Occipital lobe (tissue), 2 donors: ENCODE data around the gene ADK. TPM values are rescaled to one million over a fixed set of nuclear protein-coding genes. Genes with fewer than 3 reads are reported as not detected.
"Not testable (repeated sequence)": the region's sequence is repeated elsewhere in the genome, so short reads cannot be mapped to it uniquely, and the experiment has no call there.

Experiments
- DNase-seq: peaks from one replicate; lab custom pipeline; 2025; lab: John Stamatoyannopoulos, UW
- total RNA-seq: library from RNA; depleted of rRNA; stranded (reverse); fragments of >200 nt; gene quantifications from one replicate; pipeline ENCODE4 v1.2.3, GENCODE V29; 2014

Gene ADK
- total RNA-seq, 1 donor from 2014 or later, result 39.8 TPM

DNA sequence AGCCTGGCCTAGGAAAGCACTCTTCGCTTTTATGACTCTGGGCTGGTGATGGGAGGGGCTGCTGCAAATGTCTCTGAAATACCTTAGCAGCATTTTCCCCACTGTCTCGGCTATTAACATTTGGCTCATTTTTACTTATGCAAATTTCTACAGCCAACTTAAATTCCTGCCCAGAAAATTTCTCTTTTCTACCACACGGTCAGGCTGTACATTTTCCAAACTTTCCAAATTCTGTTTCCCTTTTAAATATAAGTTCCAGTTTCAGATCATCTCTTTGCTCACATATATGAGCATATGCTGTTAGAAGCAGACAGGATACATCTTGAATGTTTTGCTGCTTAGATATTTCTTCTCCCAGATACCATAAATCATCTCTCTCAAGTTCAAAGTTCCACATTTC is 332.3 kb downstream of the ADK start:
- no peak for DNase-seq

DNA sequence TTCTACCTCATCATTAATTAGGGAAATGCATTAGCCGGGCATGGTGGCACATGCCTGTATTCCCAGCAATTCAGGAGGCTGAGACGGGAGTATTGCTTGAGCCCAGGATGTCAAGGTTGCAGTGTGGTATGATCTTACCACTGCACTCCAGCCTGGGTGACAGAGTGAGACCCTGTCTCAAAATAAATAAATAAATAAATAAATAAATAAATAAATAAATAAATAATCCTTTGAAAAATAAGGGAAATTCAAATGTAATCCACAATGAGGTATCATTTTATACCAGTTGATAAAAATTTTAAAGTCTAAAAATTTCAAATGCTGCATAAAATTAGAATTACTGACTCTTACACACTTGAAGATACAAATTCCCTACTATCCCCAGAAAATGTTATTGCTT is 334.3 kb downstream of the ADK start:
- DNase-seq, result no peak

DNA sequence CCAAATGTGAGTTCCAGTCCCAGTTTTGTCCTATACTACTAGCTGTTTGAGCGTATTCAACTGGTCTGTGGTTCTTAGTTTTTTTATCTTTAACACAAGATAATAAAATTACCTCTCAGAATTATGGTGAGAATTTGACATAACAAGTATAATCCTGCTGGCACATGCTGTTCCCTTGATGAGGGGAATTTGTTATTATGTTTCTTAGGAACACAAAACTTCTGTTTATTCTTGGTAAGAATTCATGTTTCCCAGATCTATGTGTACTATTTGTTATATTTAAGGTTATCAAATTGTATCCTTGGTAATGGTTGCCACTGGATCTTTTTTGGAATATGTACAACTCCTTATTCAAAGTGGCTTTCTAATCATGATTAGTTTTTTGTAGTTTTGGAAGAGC is 335.6 kb downstream of the ADK start:
- no peak for DNase-seq

DNA sequence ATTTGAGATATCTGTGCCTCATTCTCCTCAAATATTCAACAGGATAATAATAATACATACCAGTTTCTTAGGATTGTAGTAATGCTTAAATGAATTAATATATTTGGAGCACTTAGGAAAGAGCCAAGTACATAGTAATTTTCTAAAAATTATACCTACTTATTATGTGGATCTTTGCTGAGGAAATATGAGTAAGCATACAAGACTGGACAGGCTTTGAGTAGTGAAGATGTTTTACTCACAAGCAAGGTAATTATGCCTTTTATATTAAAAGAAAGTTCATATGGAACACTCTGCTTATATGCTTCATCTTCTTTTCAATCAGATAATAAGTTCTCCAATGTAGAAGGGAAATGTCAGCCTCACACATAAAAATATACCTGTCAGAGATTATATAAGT is 337.9 kb downstream of the ADK start:
- no peak for DNase-seq

DNA sequence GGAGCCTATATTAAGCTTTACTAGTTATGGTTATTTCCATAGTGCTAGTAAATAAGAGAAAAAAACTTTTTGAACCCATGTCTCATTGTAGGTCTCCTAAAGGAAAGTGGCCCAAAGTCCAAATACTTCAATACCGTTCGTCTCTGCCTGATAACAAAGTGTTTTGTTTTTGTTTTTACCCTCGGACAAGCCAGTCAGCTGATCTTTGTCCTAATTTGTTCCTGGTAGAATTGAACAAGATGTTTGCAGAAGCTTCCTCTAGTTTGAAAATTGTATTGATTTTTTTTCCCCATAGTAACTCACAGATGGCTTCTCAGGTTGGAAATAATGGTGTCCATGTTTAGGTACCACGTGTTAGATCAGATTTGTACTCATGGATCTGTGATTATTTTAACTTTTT is 339.5 kb downstream of the ADK start:
- no peak for DNase-seq

DNA sequence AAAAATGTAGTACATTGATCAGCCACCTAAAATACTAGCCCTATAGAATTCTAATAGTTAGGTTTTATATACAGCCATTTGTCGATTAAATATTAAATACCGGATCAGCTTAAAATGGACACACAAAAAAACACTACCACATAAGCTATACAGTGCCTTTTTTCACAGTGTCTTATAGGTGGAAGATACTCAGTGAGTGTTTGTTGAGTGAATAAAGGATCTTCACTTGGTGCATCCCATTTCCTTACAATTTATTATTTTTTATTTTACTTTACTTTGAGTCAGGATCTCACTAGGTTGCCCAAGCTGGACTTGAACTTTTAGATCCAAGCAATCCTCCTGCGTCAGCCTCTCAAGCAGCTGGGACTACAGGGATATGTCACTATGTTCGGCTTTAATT is 340.0 kb downstream of the ADK start:
- no peak for DNase-seq

DNA sequence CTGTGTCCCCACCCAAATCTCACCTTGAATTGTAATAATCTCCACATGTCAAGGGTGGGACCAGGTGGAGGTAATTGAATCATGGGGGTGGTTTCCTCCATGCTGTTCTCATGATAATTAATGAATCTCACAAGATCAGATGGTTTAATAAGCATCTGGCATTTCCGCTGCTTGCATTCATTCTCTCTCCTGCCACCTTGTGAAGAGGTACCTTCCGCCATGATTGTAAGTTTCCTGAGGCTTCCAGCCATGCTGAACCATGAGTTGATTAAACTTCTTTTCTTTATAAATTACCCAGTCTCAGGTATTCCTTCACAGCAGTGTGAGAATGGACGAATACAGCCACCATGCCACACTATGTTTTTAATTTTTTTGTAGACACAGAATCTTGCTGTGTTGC is 345.3 kb downstream of the ADK start:
- DNase-seq, result not testable (repeated sequence)

DNA sequence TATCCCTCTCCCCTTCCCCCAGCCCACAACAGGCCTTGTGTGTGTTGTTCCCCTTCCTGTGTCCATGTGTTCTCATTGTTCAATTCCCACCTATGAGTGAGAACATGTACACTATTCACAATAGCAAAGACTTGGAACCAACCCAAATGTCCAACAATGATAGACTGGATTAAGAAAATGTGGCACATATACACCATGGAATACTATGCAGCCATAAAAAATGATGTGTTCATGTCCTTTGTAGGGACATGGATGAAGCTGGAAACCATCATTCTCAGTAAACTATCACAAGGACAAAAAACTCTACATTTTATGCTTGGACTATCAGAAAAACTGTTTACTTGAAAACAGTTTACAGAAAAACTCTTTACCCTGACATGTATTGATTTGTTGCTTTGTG is 347.6 kb downstream of the ADK start:
- DNase-seq, result not testable (repeated sequence)

DNA sequence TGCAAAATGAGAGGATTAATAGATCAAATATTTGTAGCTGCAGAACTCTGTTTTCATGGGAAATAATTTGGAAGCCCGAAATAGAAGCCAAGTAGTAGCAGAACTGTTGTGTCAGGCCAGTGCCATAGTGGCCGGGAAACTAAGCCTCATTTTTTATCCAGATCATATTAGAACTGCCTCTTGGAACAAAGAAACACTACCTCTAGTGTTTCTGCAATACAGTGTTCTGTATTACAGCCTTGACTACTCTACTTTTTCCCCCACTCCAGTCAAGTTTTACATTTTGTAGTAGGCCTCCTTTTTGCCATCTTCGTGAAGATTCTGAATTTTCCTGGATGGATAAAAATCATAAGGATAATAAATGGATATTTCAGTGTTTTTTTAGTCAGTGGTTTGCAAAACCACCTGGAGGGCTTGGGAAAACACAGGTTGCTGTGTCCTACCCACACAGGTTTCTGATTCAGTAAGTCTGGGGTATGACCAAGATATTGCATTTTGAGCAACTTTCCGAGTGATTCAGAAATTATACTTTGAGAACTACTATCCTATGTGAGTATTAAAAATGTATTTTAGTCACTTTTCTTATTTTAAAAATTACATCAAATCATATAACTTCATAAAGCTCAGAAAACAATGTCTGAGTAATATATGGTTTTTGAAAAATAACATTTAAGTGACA is 349.1 kb downstream of the ADK start:
- DNase-seq, result no peak

DNA sequence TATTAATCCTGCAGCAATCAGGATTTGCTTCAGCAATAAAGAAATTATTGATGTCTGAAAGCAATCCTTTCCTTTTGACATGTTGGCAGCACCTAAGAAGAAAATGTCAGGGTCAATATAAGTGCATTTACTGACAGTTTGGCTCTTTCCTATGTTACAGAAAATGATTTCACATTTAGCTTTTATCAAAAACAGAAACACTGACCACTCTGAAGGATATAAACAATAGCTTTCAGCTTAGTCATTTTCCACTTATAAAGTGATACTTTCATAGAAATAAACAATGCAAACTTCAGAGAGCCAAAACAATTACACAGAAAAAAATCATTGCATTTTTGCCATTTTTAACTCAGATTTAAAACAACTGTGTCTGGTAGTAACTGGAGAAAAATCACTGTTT is 349.8 kb downstream of the ADK start:
- DNase-seq, result no peak

DNA sequence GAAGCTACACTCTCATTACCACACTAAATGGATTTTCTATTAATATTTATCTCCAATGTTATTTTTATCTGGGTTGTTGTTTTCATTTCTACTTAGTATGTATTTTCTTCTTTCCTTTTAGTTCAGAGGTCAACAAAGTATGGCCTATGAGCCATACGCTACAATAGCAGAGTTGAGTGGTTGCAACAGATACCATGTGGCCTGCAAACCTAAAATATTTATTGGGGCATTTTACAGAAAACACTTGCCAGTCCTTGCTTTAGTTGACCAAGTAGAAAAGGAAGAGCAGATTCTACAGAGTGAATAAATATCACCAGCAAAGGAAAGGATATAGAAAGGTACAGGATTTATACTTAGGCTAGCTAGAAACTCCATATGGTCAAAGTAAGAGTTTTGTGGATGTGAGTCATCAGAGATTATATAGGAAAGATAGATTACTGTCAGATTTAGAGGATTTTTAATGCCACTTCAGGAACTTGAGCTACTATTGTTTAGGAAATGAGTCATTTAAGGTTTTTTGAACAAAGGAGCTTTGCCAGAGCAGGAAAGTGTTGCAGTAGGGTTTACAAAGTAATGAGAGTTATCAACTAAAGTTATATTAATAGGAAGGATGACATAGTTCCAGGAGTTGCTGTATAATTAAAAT is 352.1 kb downstream of the ADK start:
- no peak for DNase-seq

DNA sequence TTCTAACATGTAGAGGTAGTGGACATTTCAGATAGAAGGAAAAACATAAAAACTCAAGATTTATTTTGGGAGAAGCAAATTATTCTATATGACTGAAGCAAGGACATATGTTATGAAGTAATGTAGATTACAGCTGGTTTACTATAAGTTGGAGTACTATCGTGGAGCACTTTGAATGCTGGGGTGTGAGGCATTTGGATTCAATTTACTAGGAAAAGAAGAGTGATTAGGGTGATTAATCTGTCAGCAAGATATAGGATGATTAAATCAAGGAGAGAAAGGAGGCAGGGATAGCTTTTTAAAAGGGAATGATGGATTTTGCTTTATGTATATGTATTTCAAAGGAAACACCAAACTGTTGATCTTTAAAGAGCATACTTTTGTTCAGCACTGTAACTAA is 356.9 kb downstream of the ADK start:
- DNase-seq, result no peak

DNA sequence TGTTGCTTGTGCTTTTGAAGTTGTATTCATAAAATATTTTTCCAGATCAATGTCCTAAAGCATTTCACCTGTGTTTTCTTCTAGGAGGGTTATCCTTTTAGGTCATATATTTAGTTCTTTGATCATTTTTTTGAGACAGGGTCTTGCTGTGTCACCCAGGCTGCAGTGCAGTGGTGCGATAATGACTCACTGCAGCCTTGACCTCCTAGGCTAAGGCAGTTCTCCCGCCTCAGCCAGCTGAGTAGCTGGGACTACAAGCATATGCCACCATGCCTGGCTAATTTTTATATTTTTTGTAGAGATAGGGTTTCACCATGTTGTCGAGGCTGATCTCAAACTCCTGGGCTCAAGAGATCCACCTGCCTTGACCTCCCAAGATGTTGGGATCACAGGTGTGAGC is 359.6 kb downstream of the ADK start:
- no peak for DNase-seq

DNA sequence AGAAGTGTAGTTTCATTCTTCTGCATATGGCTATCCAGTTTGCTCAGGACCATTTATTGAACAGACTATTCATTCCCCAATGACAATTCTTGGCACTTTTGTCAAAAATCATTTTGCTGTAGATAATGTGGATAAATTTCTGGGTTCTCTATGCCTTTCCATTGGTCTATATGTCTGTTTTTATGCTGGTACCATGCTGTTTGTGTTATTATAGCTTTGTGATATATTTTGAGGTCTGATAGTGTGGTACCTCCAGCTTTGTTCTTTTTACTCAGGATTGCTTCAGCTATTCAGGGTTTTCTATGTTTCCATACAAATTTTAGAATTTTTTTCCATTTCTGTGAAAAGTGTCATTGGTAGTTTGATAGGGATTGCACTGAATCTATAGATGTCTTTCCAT is 360.0 kb downstream of the ADK start:
- no peak for DNase-seq

DNA sequence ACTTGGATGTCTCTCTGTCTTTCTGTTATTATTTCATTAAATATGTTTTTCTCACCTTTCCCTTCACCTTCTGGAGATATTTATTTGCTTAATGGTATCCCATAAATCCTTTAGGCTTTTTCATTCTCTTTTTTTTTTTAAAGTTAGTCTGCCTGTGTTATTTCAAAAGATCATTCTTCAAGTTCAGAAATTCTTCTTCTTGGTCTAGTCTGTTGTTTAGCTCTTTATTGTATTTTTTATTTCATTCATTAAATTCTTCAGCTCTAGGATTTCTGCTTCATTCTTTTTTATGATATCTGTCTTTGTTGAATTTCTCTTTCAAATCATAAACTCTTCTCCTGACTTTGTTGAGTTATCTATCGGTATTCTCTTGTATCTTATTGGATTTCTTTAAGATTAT is 363.3 kb downstream of the ADK start:
- DNase-seq, result no peak

DNA sequence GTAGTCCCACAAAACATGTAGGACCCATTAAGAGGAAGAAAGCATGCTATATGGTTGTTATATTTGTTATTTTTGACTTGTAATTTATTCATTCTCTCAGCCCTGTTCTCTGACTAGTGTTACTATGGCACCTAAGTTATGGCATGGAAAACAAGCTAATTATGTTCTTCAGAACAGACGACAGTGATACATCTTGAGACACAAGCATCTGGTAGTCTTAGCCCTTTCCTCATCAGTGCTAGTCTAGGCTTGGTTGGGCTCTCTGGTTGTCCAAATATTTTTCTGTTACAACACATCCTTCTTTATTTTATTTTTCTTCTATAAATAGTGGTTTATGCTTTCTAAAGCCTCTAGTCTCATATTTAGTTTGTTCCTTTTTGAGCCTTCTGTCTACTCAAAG is 367.0 kb downstream of the ADK start:
- no peak for DNase-seq

DNA sequence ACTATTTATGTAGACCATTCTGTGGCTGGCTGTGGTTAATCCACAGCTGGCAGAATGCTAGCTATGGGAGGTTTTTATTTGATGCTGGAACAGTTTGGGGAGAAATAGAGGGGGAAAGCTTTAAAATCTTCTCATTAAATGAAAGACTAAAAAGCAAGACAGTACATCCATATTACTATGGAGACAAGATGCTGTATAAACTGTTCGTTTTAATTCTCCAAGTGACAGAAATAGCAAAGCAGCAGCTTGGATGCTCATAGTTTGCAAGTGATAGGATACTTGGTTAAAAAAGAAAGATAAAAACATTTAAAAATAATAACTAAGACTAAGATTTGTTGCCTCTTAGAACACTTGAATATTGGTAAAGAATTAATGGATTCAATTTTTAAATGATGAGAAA is 370.5 kb downstream of the ADK start:
- DNase-seq, result no peak

DNA sequence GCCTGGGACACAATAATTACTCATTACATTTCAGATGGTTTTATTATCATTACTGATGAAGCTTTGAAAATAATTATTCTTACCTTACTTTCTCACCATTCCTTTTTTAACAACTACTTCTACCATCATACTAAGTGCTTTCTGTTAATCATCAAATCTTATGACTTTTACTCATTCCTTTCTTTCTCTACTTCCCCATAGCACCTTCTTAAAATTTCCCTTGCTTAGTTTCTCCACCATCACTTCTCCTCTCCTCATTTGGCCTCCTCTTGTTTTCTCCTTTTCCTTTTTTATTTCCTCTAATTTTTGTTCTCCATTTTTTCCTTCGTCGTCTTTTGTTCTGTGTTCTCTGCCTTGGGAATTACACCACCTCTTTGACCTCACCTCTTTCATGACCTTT is 372.2 kb downstream of the ADK start:
- DNase-seq, result no peak

DNA sequence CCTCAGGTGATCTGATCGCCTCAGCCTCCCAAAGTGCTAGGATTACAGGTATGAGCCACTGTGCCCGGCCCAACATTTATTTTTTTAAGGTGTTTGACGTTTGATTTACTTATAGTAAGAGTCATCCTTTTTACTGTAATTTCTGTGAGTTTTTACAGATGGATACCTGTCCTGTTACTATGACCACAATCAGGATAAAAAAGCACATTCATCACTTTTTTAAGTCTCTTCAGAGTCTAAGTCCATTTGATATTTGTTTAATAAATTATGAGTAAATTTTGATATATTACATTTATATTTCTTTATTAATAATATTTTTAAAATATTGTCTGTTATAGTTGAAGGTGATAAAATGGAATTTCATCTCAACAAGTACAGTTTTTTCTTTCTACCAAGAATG is 374.9 kb downstream of the ADK start:
- DNase-seq, result no peak

DNA sequence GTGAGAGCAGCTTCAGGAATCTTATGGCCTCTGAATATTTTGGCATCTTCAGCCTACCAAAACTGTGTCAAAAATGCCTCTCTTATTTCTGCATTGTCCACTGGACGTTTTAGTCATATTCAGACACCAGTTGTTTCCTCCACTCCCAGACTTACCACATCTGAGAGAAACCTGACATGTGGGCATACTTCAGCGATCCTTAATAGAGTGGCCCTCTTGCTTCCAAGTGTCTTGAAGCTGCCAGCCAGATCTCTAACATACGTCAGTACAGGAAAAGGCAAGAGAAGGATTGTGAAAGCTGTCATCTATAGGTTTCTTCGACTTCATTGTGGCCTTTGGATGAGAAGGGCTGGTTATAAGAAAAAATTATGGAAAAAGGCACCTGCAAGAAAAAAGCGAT is 376.6 kb downstream of the ADK start:
- DNase-seq, result not testable (repeated sequence)

DNA sequence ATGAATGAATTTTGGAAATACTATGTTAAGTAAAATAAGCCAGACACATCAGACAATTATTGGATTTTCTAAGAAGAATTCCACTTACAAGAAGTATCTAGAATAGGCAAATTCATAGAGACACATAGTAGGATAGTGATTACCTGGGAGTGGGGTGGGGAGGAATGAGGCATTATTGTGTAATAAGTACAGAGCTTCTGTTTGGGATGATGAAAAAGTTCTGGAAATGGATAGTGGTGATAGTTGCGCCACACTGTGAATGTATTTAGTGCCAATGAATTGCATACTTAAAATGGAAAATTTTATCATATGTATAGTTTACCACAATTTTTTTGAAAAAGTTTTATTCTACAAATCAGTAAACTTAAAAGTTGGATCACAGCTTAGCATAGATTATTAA is 378.2 kb downstream of the ADK start:
- DNase-seq, result no peak

DNA sequence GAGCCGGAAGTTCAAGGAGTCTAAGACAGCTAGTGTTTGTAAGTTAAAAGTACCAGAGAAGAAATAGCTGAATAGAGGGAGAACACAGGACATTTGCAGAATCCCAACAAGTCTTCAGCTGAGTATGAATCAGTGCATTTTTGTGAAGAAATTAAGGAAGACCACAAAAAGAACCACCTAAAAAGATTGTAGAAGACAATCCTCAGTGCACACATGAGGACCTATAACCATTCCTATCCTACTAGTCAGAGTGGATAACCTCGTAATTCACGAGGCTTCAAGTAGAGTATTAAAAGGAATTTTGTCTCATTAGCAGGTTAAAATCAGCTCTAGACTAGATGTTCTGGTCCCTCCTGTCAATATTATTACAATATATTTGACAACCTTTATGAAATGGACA is 380.0 kb downstream of the ADK start:
- DNase-seq, result no peak

DNA sequence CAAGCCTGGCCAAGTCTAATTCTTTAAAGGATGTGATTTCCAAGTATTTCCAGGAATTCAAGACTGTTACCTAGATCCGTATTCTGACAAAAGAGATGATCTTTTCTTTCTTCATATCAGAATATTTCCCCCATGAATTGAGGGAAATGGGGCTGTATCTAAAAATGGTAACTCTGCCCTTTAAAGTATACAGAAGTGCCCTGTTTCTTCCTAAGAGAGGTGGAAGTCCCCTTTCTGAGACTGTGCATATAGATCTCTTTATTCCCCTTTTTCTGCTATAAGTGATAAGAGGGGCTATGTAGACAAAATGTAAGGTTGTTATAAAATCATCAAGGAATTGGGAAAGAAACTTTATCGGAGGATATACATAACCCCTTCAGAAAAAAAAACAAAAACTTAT is 388.3 kb downstream of the ADK start:
- no peak for DNase-seq

DNA sequence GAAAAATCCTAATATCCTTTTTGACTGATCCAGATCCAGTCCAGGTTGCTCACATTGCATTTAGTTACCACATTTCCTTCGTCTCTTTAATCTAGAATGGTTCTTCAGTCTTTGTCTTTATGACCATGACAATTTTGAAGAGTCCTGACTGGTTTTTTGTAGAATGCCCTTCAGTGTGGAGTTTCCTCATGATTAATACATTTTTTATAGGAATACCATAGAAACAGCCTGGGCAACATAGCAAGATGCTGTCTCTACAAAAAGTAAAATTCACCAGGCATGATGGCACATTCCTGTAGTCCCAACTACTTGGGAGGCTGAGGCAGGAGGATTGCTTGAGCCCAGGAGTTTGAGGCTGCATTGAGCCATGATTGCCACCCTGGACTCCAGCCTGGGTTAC is 390.4 kb downstream of the ADK start:
- no peak for DNase-seq
